IMR-90 (cell line): Measurements from ENCODE around the gene VWA7. TPM values are rescaled to one million over a fixed set of nuclear protein-coding genes. Genes with fewer than 3 reads are reported as not detected.

Source experiments
- ATAC-seq: fragments of 200-7000 bp; cut with Tn5 transposase; 2 replicates; pipeline ENCODE4 v1.9.1; 2020; ENCODE audit warnings: low read depth, mild to moderate bottlenecking, moderate library complexity
- BruUV-seq: library from RNA; stranded (reverse); fragments of 400-500 nt; replicated peaks from 2 replicates; lab custom pipeline; 2021; lab: Mats Ljungman, UMichigan
- CTCF ChIA-PET: fragments of 300-600 bp; formaldehyde crosslinking; extraction: SDS; loops from one replicate; lab custom pipeline; 2021; ENCODE audit warnings: antibody characterized with exemption; lab: Yijun Ruan, JAX
- POLR2A ChIA-PET: fragments of 300-600 bp; sonication (Branson Sonifier 250); formaldehyde crosslinking; loops from one replicate; lab custom pipeline; 2022; ENCODE audit warnings: antibody characterized with exemption; ENCODE audit not compliant: unreplicated experiment; lab: Charles Lee
- DNase-seq: peaks from one replicate; pipeline ENCODE4 v3.0.0; 2013
- H2AFZ ChIP-seq: replicated peaks from 2 replicates; pipeline ENCODE3; 2013; ENCODE audit warnings: low read length, mild to moderate bottlenecking; ENCODE audit not compliant: poor library complexity
- H2AK5ac ChIP-seq: 2 replicates; pipeline ENCODE4 v1.6.1; 2013; ENCODE audit warnings: low read depth, low read length, inconsistent platforms
- H2AK9ac ChIP-seq: replicated peaks from 2 replicates; pipeline ENCODE3; 2013; ENCODE audit warnings: mild to moderate bottlenecking, low read depth, low read length, moderate library complexity; ENCODE audit not compliant: poor library complexity
- H2BK120ac ChIP-seq: 2 replicates; pipeline ENCODE4 v1.6.1; 2013; ENCODE audit warnings: low read depth, low read length, inconsistent platforms
- H2BK15ac ChIP-seq: 3 replicates; pipeline ENCODE4 v1.6.1; 2013; ENCODE audit warnings: low read depth, low read length, inconsistent platforms
- H2BK20ac ChIP-seq: 2 replicates; pipeline ENCODE4 v1.6.1; 2013; ENCODE audit warnings: low read depth, mild to moderate bottlenecking, inconsistent platforms, low read length, moderate library complexity
- H2BK5ac ChIP-seq: 2 replicates; pipeline ENCODE4 v1.6.1; 2013; ENCODE audit warnings: mild to moderate bottlenecking, low read depth, low read length, inconsistent platforms; ENCODE audit not compliant: poor library complexity, severe bottlenecking
- H3K14ac ChIP-seq: replicated peaks from 2 replicates; pipeline ENCODE4 v1.6.1; 2013; ENCODE audit warnings: low read depth, low read length, inconsistent platforms
- H3K18ac ChIP-seq: 2 replicates; pipeline ENCODE4 v1.6.1; 2013; ENCODE audit warnings: low read depth, low read length, control low read depth
- H3K23ac ChIP-seq: 2 replicates; pipeline ENCODE4 v1.6.1; 2013; ENCODE audit warnings: low read depth, low read length, inconsistent platforms
- H3K27ac ChIP-seq: 2 replicates; pipeline ENCODE4 v1.5.1; 2013; ENCODE audit warnings: mild to moderate bottlenecking, control low read depth, low read length; ENCODE audit not compliant: insufficient read depth
- H3K27me3 ChIP-seq: 2 replicates; pipeline ENCODE4 v1.6.1; 2013; ENCODE audit warnings: low read length; ENCODE audit not compliant: control insufficient read depth, insufficient read depth
- H3K36me3 ChIP-seq: 2 replicates; pipeline ENCODE4 v1.6.1; 2013; ENCODE audit warnings: low read length, mixed read lengths; ENCODE audit not compliant: control insufficient read depth, insufficient read depth
- H3K4ac ChIP-seq: 2 replicates; pipeline ENCODE4 v1.6.1; 2013; ENCODE audit warnings: low read depth, low read length, inconsistent platforms
- H3K4me1 ChIP-seq: 2 replicates; pipeline ENCODE4 v1.6.1; 2013; ENCODE audit warnings: low read length, mixed read lengths; ENCODE audit not compliant: control insufficient read depth, insufficient read depth
- H3K4me2 ChIP-seq: 2 replicates; pipeline ENCODE4 v1.6.1; 2013; ENCODE audit warnings: low read depth, mild to moderate bottlenecking, control low read depth, low read length, moderate library complexity
- H3K4me3 ChIP-seq: 2 replicates; pipeline ENCODE4 v1.5.1; 2013; ENCODE audit warnings: low read depth, mild to moderate bottlenecking, control low read depth, low read length, moderate library complexity; ENCODE audit not compliant: insufficient read depth
- H3K56ac ChIP-seq: 2 replicates; pipeline ENCODE4 v1.6.1; 2013; ENCODE audit warnings: low read length, inconsistent platforms; ENCODE audit not compliant: insufficient read depth; ENCODE audit errors: extremely low read depth
- H3K79me1 ChIP-seq, 2 experiments: 2 replicates each; pipeline ENCODE4 v1.6.1; 2013; ENCODE audit warnings: low read length in 2 of 2, inconsistent platforms in 1 of 2, low read depth in 1 of 2
- H3K9ac ChIP-seq: 2 replicates; pipeline ENCODE4 v1.6.1; 2013; ENCODE audit warnings: low read depth, low read length, control low read depth
- H3K9me1 ChIP-seq: 2 replicates; pipeline ENCODE4 v1.6.1; 2013; ENCODE audit warnings: low read length, inconsistent platforms; ENCODE audit not compliant: insufficient read depth
- H3K9me3 ChIP-seq: 2 replicates; pipeline ENCODE4 v1.6.1; 2013; ENCODE audit warnings: low read length; ENCODE audit not compliant: control insufficient read depth, insufficient read depth
- H4K20me1 ChIP-seq: 2 replicates; pipeline ENCODE4 v1.6.1; 2013; ENCODE audit warnings: low read length, inconsistent platforms; ENCODE audit not compliant: insufficient read depth
- H4K5ac ChIP-seq: 2 replicates; pipeline ENCODE4 v1.6.1; 2013; ENCODE audit warnings: mild to moderate bottlenecking, low read depth, low read length, control low read depth
- H4K8ac ChIP-seq, 2 experiments: 2 replicates each; pipeline ENCODE4 v1.6.1; 2013; ENCODE audit warnings: low read depth in 2 of 2, low read length in 2 of 2, control low read depth in 1 of 2, inconsistent platforms in 1 of 2
- H4K91ac ChIP-seq: 2 replicates; pipeline ENCODE4 v1.6.1; 2013; ENCODE audit warnings: low read depth, low read length, inconsistent platforms; ENCODE audit not compliant: insufficient read depth
- CHD1 ChIP-seq: IDR thresholded peaks from 2 replicates; pipeline ENCODE4 v1.6.1; 2012; ENCODE audit warnings: low read depth, low read length, improper control_type of control experiment
- NFE2L2 ChIP-seq: fragments of 150-350 bp; IDR thresholded peaks from 2 replicates; pipeline ENCODE4 v1.6.1; 2016; ENCODE audit warnings: low read depth, mild to moderate bottlenecking, low read length
- RAD21 ChIP-seq: IDR thresholded peaks from 2 replicates; pipeline ENCODE4 v1.6.1; 2012; ENCODE audit warnings: low read length, improper control_type of control experiment
- WGBS, 2 experiments: methylation state at CpG; one replicate each; pipeline versions ENCODE4 v1.1.5 to v1.1.7; 2013; ENCODE audit warnings: missing lambda C conversion rate in 2 of 2; ENCODE audit not compliant: insufficient read length in 1 of 2; ENCODE audit errors: extremely low coverage in 2 of 2; 5-methylcytosine and 5-hydroxymethylcytosine counted together
- dilution Hi-C: fragments of 300-500 bp; cut with HindIII; formaldehyde crosslinking; loops from one replicate; pipeline ENCODE4 v1.14.3; 2018; ENCODE audit warnings: low sequenced_read_pairs; ENCODE audit not compliant: unreplicated experiment
- in situ Hi-C: fragments of 300-500 bp; cut with MboI; formaldehyde crosslinking; loops from 3 replicates; pipeline ENCODE4 v1.14.3; 2019; ENCODE audit warnings: low sequenced_read_pairs, inconsistent platforms, mixed read lengths
- intact Hi-C: fragments of 100-400 bp; cut with micrococcal nuclease; formaldehyde crosslinking; loops from 2 replicates; pipeline ENCODE4 v1.10.0; 2022
- polyA plus RNA-seq, 3 experiments: library from polyadenylated mRNA; depleted of rRNA; stranded (reverse); fragments of >200 nt; gene quantifications; 2 replicates each; pipeline ENCODE4 v1.2.3, GENCODE V29; 2012; ENCODE audit warnings: low replicate concordance in 1 of 3
- total RNA-seq: library from RNA; depleted of rRNA; stranded (reverse); fragments of >200 nt; gene quantifications from 2 replicates; pipeline ENCODE4 v1.2.3, GENCODE V29; 2012
- TF ChIP-seq, protein P1 (sequence below): fragments of 150-350 bp; IDR thresholded peaks from 2 replicates; pipeline ENCODE4 v1.6.1; 2017; ENCODE audit warnings: mild to moderate bottlenecking, antibody characterized with exemption, low read length, low read depth
- TF ChIP-seq, protein P2 (sequence below): fragments of 150-350 bp; IDR thresholded peaks from 2 replicates; pipeline ENCODE4 v1.6.1; 2016; ENCODE audit warnings: low read depth, mild to moderate bottlenecking, low read length, moderate library complexity, borderline replicate concordance

Gene VWA7
- total and polyA plus RNA-seq, 2 of the 4 experiments (the other 2 are of a cell fraction), result under 0.01 to 1.4 TPM

DNA sequence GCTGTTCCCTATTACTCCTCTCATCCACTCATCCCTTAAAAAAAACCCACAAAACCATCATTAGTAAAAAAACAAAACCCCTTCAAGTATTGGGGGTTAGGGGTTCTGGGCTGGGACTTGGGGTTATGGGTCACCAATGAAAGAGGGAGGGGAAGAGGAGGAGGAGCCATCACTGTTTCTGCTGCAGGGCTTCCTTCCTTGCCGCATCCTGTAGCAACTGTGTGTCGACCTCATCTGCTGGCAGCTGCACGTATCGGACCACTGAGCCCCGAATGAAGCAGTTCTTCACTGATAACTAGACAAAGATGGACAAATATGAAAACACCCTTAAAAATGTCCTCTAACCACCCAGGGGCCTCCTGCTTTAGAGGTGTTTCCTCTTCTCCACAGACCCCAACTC, 20.5 kb upstream of the VWA7 start:
- no peak overlapping the region for H3K9ac ChIP-seq
- H3K4me3 ChIP-seq, result no peak overlapping the region
- intact Hi-C loops, result no loop called here
- H3K56ac ChIP-seq, result no peak overlapping the region
- no peak overlapping the region for H3K4ac ChIP-seq
- H3K36me3 ChIP-seq, result peaks cover 4% of the 10 kb centered on the region
- H2BK20ac ChIP-seq, result no peak overlapping the region
- BruUV-seq, result no TSS peak
- no peak overlapping the region for H2AK5ac ChIP-seq
- H3K27ac ChIP-seq, result no peak overlapping the region
- no peak overlapping the region for H3K4me2 ChIP-seq
- ChIA-PET CTCF (no interaction called here), POLR2A (no interaction called here)
- TF ChIP-seq CHD1 (no peak), RAD21 (no peak), NFE2L2 (no peak)
- TF ChIP-seq, protein P1, sequence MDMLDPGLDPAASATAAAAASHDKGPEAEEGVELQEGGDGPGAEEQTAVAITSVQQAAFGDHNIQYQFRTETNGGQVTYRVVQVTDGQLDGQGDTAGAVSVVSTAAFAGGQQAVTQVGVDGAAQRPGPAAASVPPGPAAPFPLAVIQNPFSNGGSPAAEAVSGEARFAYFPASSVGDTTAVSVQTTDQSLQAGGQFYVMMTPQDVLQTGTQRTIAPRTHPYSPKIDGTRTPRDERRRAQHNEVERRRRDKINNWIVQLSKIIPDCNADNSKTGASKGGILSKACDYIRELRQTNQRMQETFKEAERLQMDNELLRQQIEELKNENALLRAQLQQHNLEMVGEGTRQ, result no peak
- TF ChIP-seq, protein P2, sequence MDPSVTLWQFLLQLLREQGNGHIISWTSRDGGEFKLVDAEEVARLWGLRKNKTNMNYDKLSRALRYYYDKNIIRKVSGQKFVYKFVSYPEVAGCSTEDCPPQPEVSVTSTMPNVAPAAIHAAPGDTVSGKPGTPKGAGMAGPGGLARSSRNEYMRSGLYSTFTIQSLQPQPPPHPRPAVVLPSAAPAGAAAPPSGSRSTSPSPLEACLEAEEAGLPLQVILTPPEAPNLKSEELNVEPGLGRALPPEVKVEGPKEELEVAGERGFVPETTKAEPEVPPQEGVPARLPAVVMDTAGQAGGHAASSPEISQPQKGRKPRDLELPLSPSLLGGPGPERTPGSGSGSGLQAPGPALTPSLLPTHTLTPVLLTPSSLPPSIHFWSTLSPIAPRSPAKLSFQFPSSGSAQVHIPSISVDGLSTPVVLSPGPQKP, result no peak
- no peaks in the 10 kb centered on the region for H3K9me1 ChIP-seq
- H3K79me1 ChIP-seq, result peaks cover 0 to 30% of the 10 kb centered on the region in 2 experiments
- H4K91ac ChIP-seq, result no peak overlapping the region
- no peaks in the 10 kb centered on the region for H3K9me3 ChIP-seq
- no peaks in the 10 kb centered on the region; the same call in 1 of the 2 replicates for H3K4me1 ChIP-seq
- dilution Hi-C loops, result no loop called here
- no peak overlapping the region for H3K18ac ChIP-seq
- H4K8ac ChIP-seq, result no peak overlapping the region
- H2AFZ ChIP-seq, result no peak overlapping the region
- H2AK9ac ChIP-seq, result no peak overlapping the region
- in situ Hi-C loops, result no loop called here
- no peak overlapping the region for H2BK120ac ChIP-seq
- H4K20me1 ChIP-seq, result no peaks in the 10 kb centered on the region
- no peak for ATAC-seq
- H2BK5ac ChIP-seq, result no peak overlapping the region
- WGBS, 2 experiments, result no CpG with 5 or more reads among the region's 5 CpGs
- no peak overlapping the region for H3K14ac ChIP-seq
- H3K27me3 ChIP-seq, result no peaks in the 10 kb centered on the region
- H3K23ac ChIP-seq, result no peak overlapping the region
- H4K5ac ChIP-seq, result no peak overlapping the region
- no peak overlapping the region for H2BK15ac ChIP-seq
- DNase-seq, result no peak
